Mammary epithelial cell (primary cell): ENCODE results near the gene E2F2.

Experiments
- CTCF ChIP-seq, 2 donors: IDR thresholded peaks in 1 of 2; conservative IDR thresholded peaks in 1 of 2; 2 replicates each; pipeline ENCODE4 v1.5.1; 2011 to 2012; ENCODE audit warnings: inconsistent platforms in 2 of 2, low read length in 2 of 2, mild to moderate bottlenecking in 2 of 2, control low read depth in 1 of 2, low read depth in 1 of 2; ENCODE audit not compliant: insufficient read depth in 1 of 2; ENCODE audit errors: extremely low read depth in 1 of 2
- EZH2 ChIP-seq: IDR thresholded peaks from 2 replicates; pipeline ENCODE4 v1.6.1; 2012; ENCODE audit warnings: low read length, inconsistent platforms, borderline replicate concordance

- TF ChIP-seq CTCF (conservative IDR thresholded peaks at IDR 0.05 in 1 of 2, IDR thresholded peaks at IDR 0.05 in 1 of 2; ENCODE audit: extremely low read depth in 1 of 2, insufficient read depth in 1 of 2, low read depth in 1 of 2, low read length in 2 of 2) (no peak), EZH2 (no peak)
Measured at GRCh38 chr1:23568608-23569383, 37.8 kb upstream of the E2F2 start.
